Progenitor cell of endocrine pancreas (in vitro differentiated cells): Measurements from ENCODE around the gene GSE1. TPM values are rescaled to one million over a fixed set of nuclear protein-coding genes. Genes with fewer than 3 reads are reported as not detected.

ENCODE experiments used
- DNase-seq: peaks from one replicate; pipeline ENCODE4 v3.0.0; 2021; ENCODE audit warnings: low spot score; ENCODE audit not compliant: unreplicated experiment
- H3K27ac Mint-ChIP-seq: 2 replicates; pipeline ENCODE4 v1.8.0; 2021; ENCODE audit warnings: mild to moderate bottlenecking, moderate library complexity, mixed read lengths
- H3K27me3 Mint-ChIP-seq: 2 replicates; pipeline ENCODE4 v1.8.0; 2021; ENCODE audit warnings: mixed read lengths
- H3K36me3 Mint-ChIP-seq: 2 replicates; pipeline ENCODE4 v1.8.0; 2022; ENCODE audit warnings: mixed read lengths; ENCODE audit not compliant: insufficient read depth
- H3K4me1 Mint-ChIP-seq: 2 replicates; pipeline ENCODE4 v1.8.0; 2021; ENCODE audit warnings: low read depth, mixed read lengths
- H3K4me3 Mint-ChIP-seq: 2 replicates; pipeline ENCODE4 v1.8.0; 2021; ENCODE audit warnings: low read depth, mild to moderate bottlenecking, moderate library complexity, mixed read lengths
- H3K9me3 Mint-ChIP-seq: 2 replicates; pipeline ENCODE4 v1.8.0; 2021; ENCODE audit warnings: low read depth, mixed read lengths
- total RNA-seq: library from RNA; stranded (reverse); gene quantifications from 2 replicates; pipeline ENCODE4 v1.2.1, GENCODE V29; 2021
- TF ChIP-seq, protein P1 (sequence below): fragments of 200-600 bp; sonication (generic); IDR thresholded peaks from one replicate; pipeline ENCODE4 v1.5.0; 2021; ENCODE audit warnings: antibody characterized with exemption, mild to moderate bottlenecking; ENCODE audit not compliant: unreplicated experiment

The GSE1 gene
- total RNA-seq, 1 donor from 2014 or later, result 136 TPM

DNA sequence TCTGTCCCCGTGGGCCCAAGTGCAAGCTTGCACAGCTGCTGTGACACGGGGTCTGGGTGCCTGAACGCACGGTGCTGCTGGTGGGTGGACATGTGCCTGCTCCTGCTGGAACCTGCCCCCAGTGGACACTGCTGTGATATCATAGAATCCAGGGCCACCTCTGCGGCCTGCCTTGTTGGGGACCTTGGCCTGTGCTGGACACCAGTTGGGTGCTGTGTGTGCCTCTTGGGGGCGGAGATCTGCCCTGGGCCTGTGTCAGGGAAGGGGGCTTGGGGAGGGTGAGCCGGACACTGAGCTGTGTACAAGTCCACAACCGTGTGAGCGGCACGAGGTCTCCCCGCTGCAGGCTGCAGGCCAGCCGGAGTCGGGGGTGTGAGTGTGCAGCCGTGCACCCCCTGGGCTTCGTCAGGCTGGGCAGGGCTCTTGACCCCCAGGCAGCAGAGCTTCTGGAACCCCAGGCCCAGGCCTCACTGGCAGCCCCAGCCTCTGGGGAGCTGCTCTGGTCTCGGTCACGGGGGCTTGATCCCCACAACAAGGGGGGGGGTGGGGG is 33.3 kb downstream of the GSE1 start:
- H3K4me1 Mint-ChIP-seq, result peaks cover 9% of the 10 kb centered on the region
- TF ChIP-seq, protein P1, sequence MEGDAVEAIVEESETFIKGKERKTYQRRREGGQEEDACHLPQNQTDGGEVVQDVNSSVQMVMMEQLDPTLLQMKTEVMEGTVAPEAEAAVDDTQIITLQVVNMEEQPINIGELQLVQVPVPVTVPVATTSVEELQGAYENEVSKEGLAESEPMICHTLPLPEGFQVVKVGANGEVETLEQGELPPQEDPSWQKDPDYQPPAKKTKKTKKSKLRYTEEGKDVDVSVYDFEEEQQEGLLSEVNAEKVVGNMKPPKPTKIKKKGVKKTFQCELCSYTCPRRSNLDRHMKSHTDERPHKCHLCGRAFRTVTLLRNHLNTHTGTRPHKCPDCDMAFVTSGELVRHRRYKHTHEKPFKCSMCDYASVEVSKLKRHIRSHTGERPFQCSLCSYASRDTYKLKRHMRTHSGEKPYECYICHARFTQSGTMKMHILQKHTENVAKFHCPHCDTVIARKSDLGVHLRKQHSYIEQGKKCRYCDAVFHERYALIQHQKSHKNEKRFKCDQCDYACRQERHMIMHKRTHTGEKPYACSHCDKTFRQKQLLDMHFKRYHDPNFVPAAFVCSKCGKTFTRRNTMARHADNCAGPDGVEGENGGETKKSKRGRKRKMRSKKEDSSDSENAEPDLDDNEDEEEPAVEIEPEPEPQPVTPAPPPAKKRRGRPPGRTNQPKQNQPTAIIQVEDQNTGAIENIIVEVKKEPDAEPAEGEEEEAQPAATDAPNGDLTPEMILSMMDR, result no peak
- no peak overlapping the region for H3K27ac Mint-ChIP-seq
- no peak overlapping the region for H3K4me3 Mint-ChIP-seq
- no peaks in the 10 kb centered on the region for H3K9me3 Mint-ChIP-seq
- H3K36me3 Mint-ChIP-seq, result peaks cover 8% of the 10 kb centered on the region
- DNase-seq, result no peak
- H3K27me3 Mint-ChIP-seq, result no peaks in the 10 kb centered on the region

DNA sequence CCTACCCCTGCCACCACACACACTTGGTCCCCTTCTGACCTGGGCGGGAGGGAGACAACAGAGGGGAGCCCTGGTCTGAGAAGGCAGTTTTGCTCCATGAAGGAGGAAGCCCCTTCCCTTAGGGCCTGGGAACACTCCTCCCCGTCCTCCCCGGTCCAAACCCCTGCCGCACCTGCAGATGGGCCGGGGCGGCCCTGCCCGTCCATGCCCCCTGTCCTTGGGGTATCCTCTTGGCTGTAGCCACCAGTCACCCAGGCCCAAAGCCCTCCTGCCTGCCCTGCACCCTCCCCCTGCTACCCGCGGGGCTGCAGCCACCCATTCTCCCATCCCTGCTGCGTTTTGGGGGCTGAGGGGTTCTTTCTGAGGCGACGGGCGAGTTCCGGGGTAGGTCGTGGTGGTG is 33.9 kb downstream of the GSE1 start:
- no peaks in the 10 kb centered on the region for H3K27me3 Mint-ChIP-seq

DNA sequence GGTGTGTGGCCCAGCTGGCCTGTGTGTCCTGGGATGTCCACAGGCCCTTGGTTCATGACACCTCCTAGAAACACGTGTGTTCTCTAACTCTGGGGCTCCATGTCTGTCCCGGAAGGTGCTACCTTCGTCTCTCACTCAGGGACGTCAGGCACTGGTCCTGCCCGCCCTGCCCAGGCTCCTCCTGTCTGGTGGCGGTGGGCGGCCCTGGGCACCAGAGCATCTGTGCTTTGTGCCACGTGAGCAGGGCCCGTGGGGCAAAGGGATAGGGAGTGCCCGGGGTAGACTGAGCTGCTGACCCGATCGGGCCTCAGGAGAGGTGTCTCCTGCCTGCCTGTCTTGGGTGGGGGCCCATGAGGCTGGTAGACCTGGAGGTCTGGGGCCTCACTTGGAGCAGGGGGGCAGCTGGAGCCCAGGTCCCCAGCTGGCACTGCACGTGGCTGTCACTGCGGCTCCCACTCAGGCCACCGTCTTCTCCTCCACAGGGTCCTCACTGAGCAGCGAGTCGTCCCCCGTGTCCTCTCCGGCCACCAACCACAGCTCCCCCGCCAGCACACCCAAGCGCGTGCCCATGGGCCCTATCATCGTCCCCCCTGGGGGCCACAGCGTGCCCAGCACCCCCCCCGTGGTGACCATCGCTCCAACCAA is 35.1 kb downstream of the GSE1 start:
- Mint-ChIP-seq H3K27me3 (no peaks in the 10 kb centered on the region), H3K4me3 (no peak overlapping the region), H3K4me1 (peaks cover 12% of the 10 kb centered on the region), H3K36me3 (peaks cover 8% of the 10 kb centered on the region), H3K9me3 (no peaks in the 10 kb centered on the region), H3K27ac (no peak overlapping the region)
- DNase-seq, result no peak
- TF ChIP-seq, protein P1, result no peak

More for the DNA sequence above, 33.9 kb downstream of the GSE1 start:
- no peak for DNase-seq
- Mint-ChIP-seq H3K4me3 (no peak overlapping the region), H3K9me3 (no peaks in the 10 kb centered on the region), H3K36me3 (peaks cover 8% of the 10 kb centered on the region), H3K4me1 (peaks cover 9% of the 10 kb centered on the region), H3K27ac (no peak overlapping the region)
- TF ChIP-seq, protein P1, result no peak

DNA sequence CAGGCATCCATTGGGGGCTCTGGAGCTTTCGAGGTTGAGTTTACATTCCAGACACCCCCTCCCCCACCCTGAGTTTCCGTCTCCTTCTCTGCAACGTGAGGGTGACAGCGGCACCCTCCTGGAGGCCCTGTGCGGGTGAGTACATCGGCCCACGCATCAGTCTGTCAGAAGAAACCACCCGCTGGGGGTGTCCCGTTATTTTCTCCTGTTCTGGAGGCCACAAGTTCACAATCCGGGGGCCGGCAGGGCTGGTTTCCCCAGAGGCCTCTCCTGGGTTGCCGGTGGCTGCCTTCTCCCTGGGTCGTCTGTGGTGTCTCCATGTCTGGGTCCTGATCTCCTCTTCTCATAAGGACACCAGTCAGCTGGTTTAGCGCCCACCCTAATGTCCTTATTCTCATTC is 35.7 kb downstream of the GSE1 start:
- TF ChIP-seq, protein P1, result no peak
- Mint-ChIP-seq H3K4me1 (peaks cover 12% of the 10 kb centered on the region), H3K9me3 (no peaks in the 10 kb centered on the region), H3K4me3 (no peak overlapping the region), H3K27me3 (no peaks in the 10 kb centered on the region), H3K27ac (no peak overlapping the region), H3K36me3 (peaks cover 8% of the 10 kb centered on the region)
- DNase-seq, result no peak

DNA sequence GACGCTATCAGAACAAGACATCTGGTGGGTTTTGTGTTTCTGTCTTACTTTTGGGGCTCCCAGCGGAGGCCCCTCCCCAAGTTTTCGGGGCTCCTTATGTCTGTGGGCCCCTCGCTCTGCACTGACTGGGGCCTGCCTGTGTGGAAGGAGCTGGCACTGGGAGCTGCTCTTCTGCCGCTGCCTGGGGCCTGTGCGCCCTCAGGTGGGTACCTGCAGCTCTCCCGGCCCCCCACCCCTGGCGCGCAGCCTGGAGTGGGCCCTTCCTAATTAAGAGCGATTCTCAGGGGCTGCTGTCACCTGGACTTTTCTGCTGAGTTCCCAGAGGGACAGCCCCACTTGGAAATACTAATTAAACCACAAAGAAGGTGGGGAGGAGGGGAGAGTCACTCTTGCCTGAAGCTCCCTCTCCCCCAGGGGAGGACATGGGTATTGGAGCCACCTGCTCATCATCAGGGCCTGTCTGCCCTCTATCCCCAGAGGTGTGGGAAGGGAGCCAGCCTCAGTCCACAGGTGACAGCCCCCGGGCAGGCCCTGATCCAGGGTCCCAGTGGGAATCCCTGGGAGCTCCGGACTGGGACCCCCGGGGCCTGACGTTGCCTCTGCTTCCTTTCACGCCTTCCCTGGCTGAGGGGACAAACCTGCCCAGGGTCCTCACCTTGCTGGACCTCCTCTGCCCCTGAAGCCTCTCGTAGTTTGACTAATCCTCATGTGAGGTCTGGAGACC is 36.5 kb downstream of the GSE1 start:
- no peak overlapping the region for H3K4me3 Mint-ChIP-seq
- TF ChIP-seq, protein P1, result no peak

More for the DNA sequence above, 36.5 kb downstream of the GSE1 start:
- no peak for DNase-seq
- no peaks in the 10 kb centered on the region for H3K27me3 Mint-ChIP-seq
- H3K36me3 Mint-ChIP-seq, result peaks cover 8% of the 10 kb centered on the region
- H3K27ac Mint-ChIP-seq, result no peak overlapping the region
- peaks cover 8% of the 10 kb centered on the region for H3K4me1 Mint-ChIP-seq
- no peaks in the 10 kb centered on the region for H3K9me3 Mint-ChIP-seq
